RWPE1 (cell line): ENCODE data around the gene PUDP.
A peak's percentile ranks its signal among the peaks of the same experiment; 100 is the strongest.
"Not testable (repeated sequence)": the region's sequence is repeated elsewhere in the genome, so short reads cannot be mapped to it uniquely, and the experiment has no call there.

Experiments used
- CTCF ChIA-PET: fragments of 350-600 bp; sonication (Branson Sonifier 250); formaldehyde crosslinking; extraction: SDS; loops from one replicate; lab custom pipeline; 2021; lab: Yijun Ruan, JAX
- POLR2A ChIA-PET: fragments of 400-600 bp; formaldehyde crosslinking; extraction: SDS; loops from one replicate; lab custom pipeline; 2020; ENCODE audit warnings: antibody characterized with exemption; ENCODE audit not compliant: low non-redundant PET; lab: Yijun Ruan, JAX
- DNase-seq: peaks from one replicate; pipeline ENCODE4 v3.0.0; 2012; ENCODE audit warnings: low spot score
- H3K27ac ChIP-seq: fragments of 450-650 bp; 2 replicates; pipeline ENCODE4 v1.5.1; 2017
- TF ChIP-seq, protein P1 (sequence below): fragments of 450-650 bp; conservative IDR thresholded peaks from 2 replicates; pipeline ENCODE4 v1.5.1; 2017; ENCODE audit warnings: low read depth, mild to moderate bottlenecking

PUDP gene

DNA sequence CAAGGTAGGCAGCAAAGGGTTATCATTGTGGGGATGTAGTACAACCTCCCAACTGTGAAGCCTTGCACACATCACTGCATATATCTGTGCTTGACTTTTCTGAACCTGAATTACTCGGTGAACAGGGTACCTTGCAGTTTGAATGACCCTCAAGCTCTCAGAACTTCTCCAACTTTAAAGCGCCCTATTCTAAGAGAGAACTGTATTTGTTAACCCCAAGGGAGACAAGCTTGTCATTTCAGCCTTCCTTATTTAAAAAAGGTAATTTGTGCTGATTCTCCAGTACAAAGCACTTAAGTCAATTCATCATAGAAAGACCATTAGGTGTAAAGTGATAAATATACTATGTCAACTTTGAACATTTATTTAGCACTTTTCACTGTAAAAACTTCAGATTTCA, 122.5 kb downstream of the PUDP start:
- no peak for DNase-seq
- ChIA-PET POLR2A (no interaction called here), CTCF (no interaction called here)
- TF ChIP-seq, protein P1, sequence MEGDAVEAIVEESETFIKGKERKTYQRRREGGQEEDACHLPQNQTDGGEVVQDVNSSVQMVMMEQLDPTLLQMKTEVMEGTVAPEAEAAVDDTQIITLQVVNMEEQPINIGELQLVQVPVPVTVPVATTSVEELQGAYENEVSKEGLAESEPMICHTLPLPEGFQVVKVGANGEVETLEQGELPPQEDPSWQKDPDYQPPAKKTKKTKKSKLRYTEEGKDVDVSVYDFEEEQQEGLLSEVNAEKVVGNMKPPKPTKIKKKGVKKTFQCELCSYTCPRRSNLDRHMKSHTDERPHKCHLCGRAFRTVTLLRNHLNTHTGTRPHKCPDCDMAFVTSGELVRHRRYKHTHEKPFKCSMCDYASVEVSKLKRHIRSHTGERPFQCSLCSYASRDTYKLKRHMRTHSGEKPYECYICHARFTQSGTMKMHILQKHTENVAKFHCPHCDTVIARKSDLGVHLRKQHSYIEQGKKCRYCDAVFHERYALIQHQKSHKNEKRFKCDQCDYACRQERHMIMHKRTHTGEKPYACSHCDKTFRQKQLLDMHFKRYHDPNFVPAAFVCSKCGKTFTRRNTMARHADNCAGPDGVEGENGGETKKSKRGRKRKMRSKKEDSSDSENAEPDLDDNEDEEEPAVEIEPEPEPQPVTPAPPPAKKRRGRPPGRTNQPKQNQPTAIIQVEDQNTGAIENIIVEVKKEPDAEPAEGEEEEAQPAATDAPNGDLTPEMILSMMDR, result no peak
- H3K27ac ChIP-seq, result no peak overlapping the region

DNA sequence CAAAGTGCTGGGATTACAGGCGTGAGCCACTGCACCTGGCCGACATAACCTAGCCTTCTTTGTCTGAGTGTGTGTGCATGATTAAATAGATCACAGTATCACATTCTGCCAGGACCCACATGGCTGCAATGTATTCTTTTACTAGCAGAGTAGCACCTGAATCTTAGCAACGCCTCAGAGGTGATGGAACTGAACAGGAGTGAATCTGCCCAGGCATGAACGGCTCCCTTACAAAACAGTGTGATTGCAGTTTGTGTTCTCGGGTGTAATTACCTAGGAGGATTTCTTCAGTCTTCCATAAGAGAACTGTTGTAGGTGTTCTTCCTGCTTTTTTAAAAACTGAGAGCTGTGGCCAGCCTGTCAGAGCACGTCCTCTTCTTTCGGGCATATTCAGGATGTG, 123.1 kb downstream of the PUDP start:
- CTCF ChIA-PET, result no interaction called here
- no peak for DNase-seq
- TF ChIP-seq, protein P1, result no peak
- peak overlapping the region; percentile 42 for H3K27ac ChIP-seq
- POLR2A ChIA-PET, result no interaction called here

- CTCF ChIA-PET, POLR2A ChIA-PET: not testable (repeated sequence)
These were observed 125.0 kb downstream of the PUDP start for GRCh38 chrX:7022996-7023395.

GRCh38 chrX:7021991-7022390, 126.0 kb downstream of the PUDP start:
- no peak overlapping the region for H3K27ac ChIP-seq
- CTCF ChIA-PET, result no interaction called here
- no peak for DNase-seq
- POLR2A ChIA-PET, result no interaction called here
- TF ChIP-seq, protein P1, result no peak

More at GRCh38 chrX:7022996-7023395, 125.0 kb downstream of the PUDP start:
- DNase-seq, H3K27ac ChIP-seq: not testable (repeated sequence)

DNA sequence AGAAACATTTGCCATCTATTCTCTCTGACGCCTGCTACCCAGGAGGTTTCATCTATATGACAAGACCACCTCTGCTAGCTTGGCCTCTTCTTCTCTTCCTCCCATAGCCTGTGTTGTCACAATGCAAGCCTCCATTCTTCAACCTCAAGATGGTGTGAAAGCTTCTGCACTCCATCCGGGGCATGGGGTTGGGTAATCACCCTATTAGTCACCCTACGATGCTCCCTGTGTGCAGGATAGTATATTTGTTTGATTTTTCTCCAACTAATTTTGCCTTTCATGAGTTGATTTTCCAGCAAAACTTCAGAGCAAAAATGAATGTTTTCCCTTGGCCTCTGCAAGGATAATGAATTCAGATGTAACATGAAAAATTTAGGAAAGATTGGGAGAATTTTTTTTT, 128.4 kb downstream of the PUDP start:
- no peak overlapping the region for H3K27ac ChIP-seq
- CTCF ChIA-PET, result no interaction called here
- TF ChIP-seq, protein P1, result no peak
- no peak for DNase-seq
- POLR2A ChIA-PET, result no interaction called here

DNA sequence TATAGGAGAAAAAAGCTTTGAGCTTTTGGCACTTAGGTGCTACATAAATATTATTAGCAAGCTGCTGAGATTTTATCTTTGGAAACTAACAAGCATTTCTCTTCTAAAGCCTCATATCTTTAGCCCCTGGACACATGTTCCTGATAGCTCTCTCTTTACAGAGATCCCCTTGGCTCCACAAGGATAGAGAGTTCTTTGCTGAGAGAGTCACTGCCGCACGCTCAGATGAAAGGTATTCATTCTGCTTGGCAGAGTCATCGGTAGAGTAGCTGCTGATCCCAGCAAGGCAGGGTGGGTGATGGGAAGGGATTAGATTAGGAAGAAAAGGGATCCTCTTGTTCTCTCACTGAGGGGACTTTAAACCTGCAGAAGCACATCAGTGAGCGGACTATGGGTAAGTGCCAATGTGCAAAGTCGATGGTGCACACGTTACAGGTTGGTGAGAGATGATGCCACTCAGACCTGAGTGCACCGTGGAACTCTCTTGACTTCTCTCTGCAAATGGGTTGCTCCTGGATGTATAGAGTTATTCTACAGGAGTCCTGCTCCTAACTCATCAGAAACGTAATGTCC, 135.6 kb downstream of the PUDP start:
- POLR2A ChIA-PET, CTCF ChIA-PET, DNase-seq, H3K27ac ChIP-seq: not testable (repeated sequence)

- DNase-seq, H3K27ac ChIP-seq, POLR2A ChIA-PET, CTCF ChIA-PET: not testable (repeated sequence)
These were observed 137.1 kb downstream of the PUDP start for GRCh38 chrX:7010897-7011296.

GRCh38 chrX:7007328-7007727, 140.6 kb downstream of the PUDP start:
- CTCF ChIA-PET, DNase-seq, POLR2A ChIA-PET, H3K27ac ChIP-seq: not testable (repeated sequence)
